Calu3 (cell line): ENCODE results near the gene EGF. TPM values are rescaled to one million over a fixed set of nuclear protein-coding genes. Genes with fewer than 3 reads are reported as not detected.

ENCODE experiments used
- BruUV-seq: library from RNA; stranded (reverse); fragments of 400-500 nt; replicated peaks from 2 replicates; lab custom pipeline; 2021; lab: Mats Ljungman, UMichigan
- CTCF ChIA-PET: fragments of 300-600 bp; sonication (Branson Sonifier 250); formaldehyde crosslinking; loops from one replicate; lab custom pipeline; 2022; ENCODE audit warnings: antibody characterized with exemption; lab: Charles Lee
- DNase-seq: peaks from one replicate; pipeline ENCODE4 v3.0.0; 2022
- H3K27ac Mint-ChIP-seq: one replicate; pipeline ENCODE4 v1.8.0; 2022; ENCODE audit warnings: mixed read lengths; ENCODE audit not compliant: unreplicated experiment
- H3K27me3 Mint-ChIP-seq: one replicate; pipeline ENCODE4 v1.8.0; 2022; ENCODE audit warnings: mixed read lengths; ENCODE audit not compliant: unreplicated experiment
- H3K36me3 Mint-ChIP-seq: one replicate; pipeline ENCODE4 v1.8.0; 2022; ENCODE audit warnings: mild to moderate bottlenecking, moderate library complexity, mixed read lengths; ENCODE audit not compliant: insufficient read depth, unreplicated experiment
- H3K4me1 Mint-ChIP-seq: one replicate; pipeline ENCODE4 v1.8.0; 2022; ENCODE audit warnings: mild to moderate bottlenecking, low read depth, mixed read lengths; ENCODE audit not compliant: unreplicated experiment
- H3K4me3 Mint-ChIP-seq: one replicate; pipeline ENCODE4 v1.8.0; 2022; ENCODE audit warnings: mild to moderate bottlenecking, low read depth, moderate library complexity, mixed read lengths; ENCODE audit not compliant: unreplicated experiment
- H3K9me3 Mint-ChIP-seq: one replicate; pipeline ENCODE4 v1.8.0; 2022; ENCODE audit warnings: low read depth, mixed read lengths; ENCODE audit not compliant: unreplicated experiment
- intact Hi-C: fragments of 100-400 bp; cut with micrococcal nuclease; formaldehyde crosslinking; loops from one replicate; pipeline ENCODE4 v1.10.0; 2022; ENCODE audit not compliant: unreplicated experiment
- total RNA-seq: library from RNA; stranded (reverse); gene quantifications from 2 replicates; pipeline ENCODE4 v1.2.3, GENCODE V29; 2022
- TF ChIP-seq, protein P1 (sequence below): fragments of 200-600 bp; IDR thresholded peaks from one replicate; pipeline ENCODE4 v1.8.0; 2022; ENCODE audit warnings: antibody characterized with exemption; ENCODE audit not compliant: unreplicated experiment

EGF gene
- total RNA-seq, 1 experiment from 2014 or later = 1.4 TPM

DNA sequence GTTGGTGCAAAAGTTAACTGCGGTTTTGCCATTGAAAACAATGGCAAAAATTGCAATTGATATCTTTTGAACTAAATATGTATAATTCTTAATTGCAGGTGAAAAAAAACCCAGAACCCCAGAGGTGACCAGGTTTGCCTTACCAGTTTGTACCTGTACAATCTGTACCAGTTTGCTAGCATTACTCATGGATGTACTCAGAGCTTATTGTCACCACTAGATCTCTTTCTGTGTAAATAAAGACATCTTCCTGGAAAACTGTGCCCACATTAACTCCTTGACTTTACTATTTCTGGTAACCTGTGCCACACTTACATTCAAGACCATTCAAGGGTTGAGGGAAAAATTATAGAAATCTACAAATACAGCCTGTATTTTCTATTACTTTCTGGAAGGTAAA lies 146.0 kb downstream of the EGF start:
- Mint-ChIP-seq H3K36me3 (no peaks in the 10 kb centered on the region), H3K4me3 (no peak overlapping the region), H3K4me1 (peaks cover 14% of the 10 kb centered on the region), H3K9me3 (no peaks in the 10 kb centered on the region), H3K27me3 (no peaks in the 10 kb centered on the region), H3K27ac (no peak overlapping the region)
- TF ChIP-seq, protein P1, sequence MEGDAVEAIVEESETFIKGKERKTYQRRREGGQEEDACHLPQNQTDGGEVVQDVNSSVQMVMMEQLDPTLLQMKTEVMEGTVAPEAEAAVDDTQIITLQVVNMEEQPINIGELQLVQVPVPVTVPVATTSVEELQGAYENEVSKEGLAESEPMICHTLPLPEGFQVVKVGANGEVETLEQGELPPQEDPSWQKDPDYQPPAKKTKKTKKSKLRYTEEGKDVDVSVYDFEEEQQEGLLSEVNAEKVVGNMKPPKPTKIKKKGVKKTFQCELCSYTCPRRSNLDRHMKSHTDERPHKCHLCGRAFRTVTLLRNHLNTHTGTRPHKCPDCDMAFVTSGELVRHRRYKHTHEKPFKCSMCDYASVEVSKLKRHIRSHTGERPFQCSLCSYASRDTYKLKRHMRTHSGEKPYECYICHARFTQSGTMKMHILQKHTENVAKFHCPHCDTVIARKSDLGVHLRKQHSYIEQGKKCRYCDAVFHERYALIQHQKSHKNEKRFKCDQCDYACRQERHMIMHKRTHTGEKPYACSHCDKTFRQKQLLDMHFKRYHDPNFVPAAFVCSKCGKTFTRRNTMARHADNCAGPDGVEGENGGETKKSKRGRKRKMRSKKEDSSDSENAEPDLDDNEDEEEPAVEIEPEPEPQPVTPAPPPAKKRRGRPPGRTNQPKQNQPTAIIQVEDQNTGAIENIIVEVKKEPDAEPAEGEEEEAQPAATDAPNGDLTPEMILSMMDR = no peak
- intact Hi-C loops = no loop called here
- DNase-seq = no peak
- CTCF ChIA-PET = interaction anchor here (1.3 kb wide), 1 partner anchor 9 kb away, joined by 4 read pairs; no protein-coding TSS in a partner anchor
- no TSS peak for BruUV-seq

DNA sequence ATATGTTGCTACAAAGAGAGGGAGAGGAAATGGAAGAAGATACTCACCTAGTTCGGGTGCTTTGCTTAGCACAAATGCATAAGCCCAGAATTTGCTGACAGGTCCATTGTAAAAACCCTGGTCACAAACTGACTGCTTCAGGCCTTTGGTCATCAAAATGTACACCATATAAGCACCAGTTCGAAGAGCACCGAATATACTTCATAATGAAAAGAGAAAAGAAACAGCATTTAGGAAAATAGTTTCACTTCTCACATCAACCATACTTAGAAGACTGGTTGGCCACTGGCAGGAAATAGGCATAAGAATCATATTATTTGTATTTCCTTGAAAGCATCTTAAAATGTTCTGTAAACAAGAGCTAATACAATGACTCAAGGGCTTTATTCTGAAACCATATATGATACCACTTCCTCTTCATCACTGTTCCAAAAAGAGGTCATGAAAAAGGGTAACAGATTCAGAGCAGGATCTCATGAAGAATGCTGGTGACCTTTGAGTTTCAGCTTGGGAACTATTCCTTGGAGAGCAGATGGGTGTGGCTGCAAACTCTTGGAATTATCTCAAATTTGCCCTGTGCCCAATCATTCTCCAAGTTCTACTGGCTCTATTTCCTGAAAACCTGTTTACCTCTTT lies 147.0 kb downstream of the EGF start:
- DNase-seq = no peak
- H3K4me3 Mint-ChIP-seq = no peak overlapping the region
- no peak overlapping the region for H3K27ac Mint-ChIP-seq
- TF ChIP-seq, protein P1 = no peak
- no peaks in the 10 kb centered on the region for H3K9me3 Mint-ChIP-seq
- peaks cover 14% of the 10 kb centered on the region for H3K4me1 Mint-ChIP-seq
- no peaks in the 10 kb centered on the region for H3K27me3 Mint-ChIP-seq
- CTCF ChIA-PET = interaction anchor here (1.3 kb wide), 1 partner anchor 10 kb away, joined by 4 read pairs; no protein-coding TSS in a partner anchor
- no TSS peak for BruUV-seq
- intact Hi-C loops = no loop called here
- H3K36me3 Mint-ChIP-seq = no peaks in the 10 kb centered on the region

GRCh38 chr4:110061076-110061475 lies 148.4 kb downstream of the EGF start:
- no TSS peak for BruUV-seq

More at GRCh38 chr4:110061076-110061475, 148.4 kb downstream of the EGF start:
- intact Hi-C loops = no loop called here
- Mint-ChIP-seq H3K9me3 (no peaks in the 10 kb centered on the region), H3K4me3 (no peak overlapping the region), H3K4me1 (peaks cover 14% of the 10 kb centered on the region), H3K27me3 (no peaks in the 10 kb centered on the region), H3K27ac (no peak overlapping the region), H3K36me3 (no peaks in the 10 kb centered on the region)
- TF ChIP-seq, protein P1 = no peak
- CTCF ChIA-PET = no interaction called here
- DNase-seq = no peak

Other genes with a start within 250 kb of the EGF start
- gene CASP6, start 209.4 kb upstream of the EGF start, total RNA-seq = 16.1 and 22.3 TPM in 2 replicates
- gene PLA2G12A, start 182.8 kb upstream of the EGF start, total RNA-seq = 45.0 and 45.4 TPM in 2 replicates
- gene CFI, start 110.9 kb upstream of the EGF start, total RNA-seq = 25.8 and 27.7 TPM in 2 replicates
- 20.8 and 23.7 TPM in 2 replicates for gene GAR1, start 97.1 kb upstream of the EGF start, total RNA-seq
- gene RRH, start 84.9 kb upstream of the EGF start, total RNA-seq = 0.33 and 0.34 TPM in 2 replicates
- 0.09 and 0.22 TPM in 2 replicates for gene LRIT3, start 64.8 kb upstream of the EGF start, total RNA-seq